Measurements from ENCODE around the gene TCFL5.

DNA sequence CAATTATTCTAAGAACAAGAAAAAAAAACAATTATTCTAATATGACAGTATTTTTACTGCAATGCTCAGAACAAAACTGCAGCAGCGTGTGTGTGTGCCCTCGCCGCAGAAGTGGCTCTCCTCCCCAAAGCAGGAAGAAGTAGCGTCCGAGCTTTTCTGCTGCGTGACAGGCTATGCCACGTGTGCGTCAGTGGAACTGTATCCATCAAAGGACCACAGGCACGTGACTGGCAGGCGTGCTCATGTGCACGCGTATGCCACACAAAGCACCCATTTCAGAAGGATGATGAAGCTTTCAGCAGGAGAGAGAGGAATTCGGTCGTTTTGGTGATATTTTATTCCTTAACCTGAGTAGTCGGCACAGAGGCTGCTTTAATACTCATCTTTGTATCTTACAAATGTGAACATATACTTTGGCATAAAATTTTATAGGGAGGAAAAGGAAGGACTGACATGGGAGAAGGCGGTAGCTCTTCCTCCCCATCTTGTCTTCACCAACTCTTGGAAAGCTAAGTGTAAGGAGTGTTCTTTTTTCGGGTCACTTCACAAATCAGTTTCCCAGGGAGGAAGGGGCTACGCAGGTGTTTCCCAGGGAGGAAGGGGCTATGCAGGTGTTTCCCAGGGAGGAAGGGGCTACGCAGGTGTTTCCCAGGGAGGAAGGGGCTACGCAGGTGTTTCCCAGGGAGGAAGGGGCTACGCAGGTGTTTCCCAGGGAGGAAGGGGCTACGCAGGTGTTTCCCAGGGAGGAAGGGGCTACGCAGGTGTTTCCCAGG, 3.4 kb downstream of the TCFL5 start:
- TF ChIP-seq CTCF (IDR thresholded peaks at IDR 0.05) (no peak), POLR2A (IDR thresholded peaks at IDR 0.05) (no peak)

Data from Peyer's patch (tissue), 4 donors.